Stimulated activated CD8-positive, alpha-beta memory T cell treated with anti-CD3 and anti-CD28 coated beads, Interleukin-12 subunit alpha, Interleukin-12 subunit beta, amount 100 ng/mL, for 4 hours (primary cell): ENCODE results near the gene MBTPS2.
"Not testable (repeated sequence)": the region's sequence is repeated elsewhere in the genome, so short reads cannot be mapped to it uniquely, and the experiment has no call there.

ENCODE experiments used
- DNase-seq: peaks from one replicate; pipeline ENCODE4 v3.0.0-alpha.2; 2020; ENCODE audit warnings: low read depth

The MBTPS2 gene

DNA sequence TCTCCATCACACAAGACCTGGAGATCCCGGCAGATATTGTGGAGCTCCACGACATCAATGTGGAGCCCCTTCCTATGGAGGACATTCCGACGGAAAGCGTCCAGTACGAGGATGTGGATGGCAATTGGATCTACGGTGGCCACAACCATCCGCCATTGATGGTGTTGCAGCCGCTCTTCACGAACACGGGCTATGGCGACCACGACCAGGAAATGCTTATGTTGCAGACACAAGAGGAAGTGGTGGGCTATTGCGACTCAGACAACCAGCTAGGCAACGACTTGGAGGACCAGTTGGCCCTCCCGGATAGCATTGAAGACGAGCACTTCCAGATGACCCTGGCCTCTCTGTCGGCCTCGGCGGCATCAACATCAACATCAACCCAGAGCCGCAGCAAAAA is 17.1 kb downstream of the MBTPS2 start:
- DNase-seq = no peak

DNA sequence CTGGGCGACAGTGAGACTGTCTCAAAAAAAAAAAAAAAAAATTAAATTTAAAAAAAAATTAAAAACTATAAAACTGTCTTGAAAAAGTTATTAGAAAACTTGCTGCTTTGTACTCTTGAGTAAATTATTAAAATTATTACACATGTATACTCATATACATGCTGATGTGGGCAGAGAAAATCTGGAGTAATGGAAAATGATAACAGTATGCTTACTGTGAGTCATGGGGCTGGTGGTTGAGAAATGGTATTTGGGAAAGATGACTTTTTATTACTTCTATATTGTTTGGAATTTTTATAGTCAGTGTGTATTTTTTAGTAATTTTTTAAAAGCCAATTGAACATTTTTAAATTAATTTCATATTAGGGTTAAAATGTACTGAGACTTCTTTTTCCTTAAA is 23.8 kb downstream of the MBTPS2 start:
- no peak for DNase-seq

DNA sequence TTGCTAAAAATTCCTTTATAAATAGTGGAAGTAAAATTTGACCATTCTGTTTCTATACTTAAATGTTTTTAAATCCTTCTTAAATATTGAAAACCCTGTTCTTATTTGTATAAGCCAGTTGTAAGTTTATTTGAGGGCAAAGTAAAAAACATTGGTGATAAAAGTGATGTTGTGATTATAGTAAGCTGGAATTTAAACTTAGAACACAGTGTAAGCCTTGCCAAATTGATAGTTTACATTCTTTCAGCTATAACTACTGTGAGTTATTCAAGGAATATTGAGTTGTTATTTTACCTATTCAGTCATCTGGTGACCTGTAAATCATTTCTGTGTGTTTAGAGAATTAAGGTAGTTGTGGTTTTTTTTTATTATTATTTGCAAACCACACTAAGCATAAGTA is 26.0 kb downstream of the MBTPS2 start:
- DNase-seq = no peak

DNA sequence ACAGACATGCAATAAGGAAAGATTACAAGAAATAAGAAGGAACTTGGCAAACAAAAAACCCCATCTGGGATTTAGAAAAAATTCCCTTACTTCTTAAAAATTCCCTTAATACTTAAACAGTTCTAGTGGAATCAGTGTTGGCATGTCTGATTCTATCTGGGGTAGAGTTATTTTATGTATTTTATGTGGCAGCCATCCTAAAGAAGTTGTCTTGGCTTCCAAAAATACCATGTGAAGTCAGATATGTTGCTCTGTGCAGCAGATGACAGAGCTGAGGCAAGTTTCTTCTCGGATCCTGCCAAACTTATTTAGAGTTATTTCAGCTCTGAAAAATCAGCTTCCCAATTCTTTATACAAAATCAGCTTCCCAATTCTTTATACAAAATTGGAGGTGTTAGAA is 31.1 kb downstream of the MBTPS2 start:
- no peak for DNase-seq

- DNase-seq = no peak
These were observed 33.8 kb downstream of the MBTPS2 start for GRCh38 chrX:21873063-21873775.

- DNase-seq = not testable (repeated sequence)
These were observed 34.8 kb downstream of the MBTPS2 start for GRCh38 chrX:21874182-21874581.

GRCh38 chrX:21875013-21875412 is 35.6 kb downstream of the MBTPS2 start:
- no peak for DNase-seq

DNA sequence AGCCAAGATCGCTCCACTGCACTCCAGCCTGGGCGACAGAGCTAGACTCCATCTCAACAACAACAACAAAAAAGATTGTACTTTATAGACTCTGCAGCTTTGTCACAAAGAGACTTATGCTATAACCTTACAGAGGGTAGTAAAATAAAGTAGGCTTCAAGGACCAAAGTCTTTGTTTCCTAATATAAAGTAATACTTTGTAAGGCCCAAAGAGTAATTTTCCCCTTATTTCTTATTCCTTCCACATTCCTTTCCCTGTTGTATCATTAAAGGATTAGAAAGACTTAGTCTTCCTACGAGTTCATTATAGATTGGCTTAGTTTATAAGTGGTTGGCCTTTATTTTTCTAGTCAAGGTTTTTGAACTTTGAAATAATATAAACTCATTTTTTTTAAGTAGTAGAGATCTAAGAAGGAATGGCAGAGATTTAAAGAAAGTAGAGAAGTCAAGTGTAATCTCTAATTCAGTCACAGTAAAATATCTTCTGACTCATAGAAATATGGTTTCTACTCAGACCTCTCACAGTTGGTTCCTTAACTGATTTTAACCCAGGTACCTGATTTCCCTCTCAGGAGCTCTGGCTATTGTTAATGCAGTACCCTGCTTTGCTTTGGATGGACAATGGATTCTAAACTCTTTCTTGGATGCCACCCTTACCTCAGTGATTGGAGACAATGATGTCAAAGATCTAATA is 42.6 kb downstream of the MBTPS2 start:
- DNase-seq = no peak

- no peak for DNase-seq
These were observed 43.8 kb downstream of the MBTPS2 start for GRCh38 chrX:21883258-21883657.

GRCh38 chrX:21885568-21885967 is 46.2 kb downstream of the MBTPS2 start:
- no peak for DNase-seq

- DNase-seq = no peak
These were observed 65.9 kb downstream of the MBTPS2 start for GRCh38 chrX:21905313-21905712.

- DNase-seq = no peak
These were observed 66.5 kb downstream of the MBTPS2 start for GRCh38 chrX:21905953-21906352.

DNA sequence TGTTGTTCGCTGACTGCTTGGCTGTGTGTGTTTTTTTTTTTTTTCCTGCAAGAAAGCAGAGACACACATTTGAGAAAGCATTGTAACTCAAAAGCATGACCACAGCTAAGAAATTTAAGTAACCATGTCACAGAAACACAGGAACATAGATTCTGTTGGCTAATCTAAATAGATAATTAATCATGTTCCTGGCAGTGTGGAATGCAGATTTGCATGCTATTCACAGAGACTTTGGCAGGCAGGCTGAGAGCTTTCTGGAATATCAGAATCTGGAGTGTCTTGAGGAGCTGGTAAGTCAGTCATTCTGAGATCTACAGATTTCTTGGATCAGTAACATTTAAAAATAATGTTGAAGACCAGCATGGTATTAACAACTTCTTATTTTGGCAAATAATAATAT is 67.8 kb downstream of the MBTPS2 start:
- DNase-seq = no peak

DNA sequence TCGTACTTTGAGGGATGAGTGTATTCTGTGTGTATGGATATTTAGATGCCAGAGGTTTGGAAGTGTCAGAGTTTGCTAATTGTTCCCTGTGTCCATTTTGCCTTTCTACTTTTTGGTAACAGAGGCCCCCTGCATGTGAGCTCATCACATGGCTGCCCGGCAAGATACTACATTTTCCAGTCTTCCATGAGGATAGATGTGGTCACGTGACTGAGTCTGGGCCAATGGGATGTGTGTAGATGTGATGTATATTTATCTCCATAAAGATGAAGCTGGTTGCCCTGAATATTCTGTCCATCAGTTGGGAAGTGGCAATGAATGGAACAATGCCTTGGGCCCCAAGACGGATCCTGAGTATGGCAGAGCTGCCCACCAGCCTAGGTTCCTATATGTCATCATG is 72.1 kb downstream of the MBTPS2 start:
- DNase-seq = no peak

- no peak for DNase-seq
These were observed 72.8 kb downstream of the MBTPS2 start for GRCh38 chrX:21912220-21912619.

- no peak for DNase-seq
These were observed 73.6 kb downstream of the MBTPS2 start for GRCh38 chrX:21912989-21913388.

- no peak for DNase-seq
These were observed 86.7 kb downstream of the MBTPS2 start for GRCh38 chrX:21926116-21926515.

DNA sequence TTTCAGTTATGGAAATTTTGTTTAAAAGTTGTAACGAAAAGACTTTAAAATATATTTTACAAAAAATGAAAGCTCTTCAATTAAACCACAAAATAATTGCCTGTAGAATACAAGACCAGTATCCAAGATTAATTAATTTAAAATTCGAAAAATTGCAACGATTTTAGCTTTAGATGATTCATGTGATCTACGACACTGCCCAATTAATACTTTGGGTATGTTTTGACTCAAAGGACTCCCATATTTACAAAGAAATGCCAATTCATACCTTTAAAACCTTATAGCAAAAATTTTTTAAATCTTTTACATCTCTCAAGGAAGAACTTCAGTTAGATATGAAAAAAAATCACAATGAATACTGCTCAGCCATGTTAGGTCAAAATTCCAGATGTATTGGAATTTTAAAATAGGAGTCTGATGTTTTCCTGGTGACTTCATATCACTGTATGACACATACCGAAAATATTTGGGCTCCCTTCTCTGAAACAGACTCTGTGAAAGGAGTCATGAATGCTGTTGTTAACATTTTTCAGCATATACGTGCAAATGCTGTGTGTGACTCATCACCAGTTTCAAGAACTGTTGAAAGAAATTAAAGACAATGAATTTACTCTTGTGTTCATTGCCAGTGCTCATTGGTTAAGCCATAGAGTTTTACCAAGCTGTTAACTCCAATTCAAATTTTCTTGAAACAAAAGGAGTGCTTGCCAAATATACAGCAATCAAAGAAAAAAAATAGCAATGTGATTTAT is 87.3 kb downstream of the MBTPS2 start:
- no peak for DNase-seq

DNA sequence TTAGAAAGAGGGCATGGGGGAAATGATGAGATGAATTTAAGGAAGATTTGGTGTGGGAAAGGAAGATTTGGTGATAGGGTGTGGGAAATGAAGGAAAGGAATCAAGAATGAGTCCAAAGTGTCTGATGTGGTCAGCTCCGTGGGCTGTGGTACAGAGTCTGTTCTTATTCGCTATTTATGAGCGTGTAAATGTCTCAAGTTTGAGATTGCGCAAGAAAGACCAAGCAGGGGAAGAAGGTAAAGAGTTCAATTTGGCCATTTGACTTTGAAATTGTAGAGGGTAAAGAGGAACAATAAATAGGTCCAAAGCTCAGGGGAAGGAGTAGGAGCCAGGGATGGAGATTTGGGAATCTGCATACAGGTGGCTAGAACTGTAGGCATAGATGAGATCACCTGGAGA is 89.8 kb downstream of the MBTPS2 start:
- DNase-seq = no peak

GRCh38 chrX:21930986-21931385 is 91.6 kb downstream of the MBTPS2 start:
- DNase-seq = no peak

DNA sequence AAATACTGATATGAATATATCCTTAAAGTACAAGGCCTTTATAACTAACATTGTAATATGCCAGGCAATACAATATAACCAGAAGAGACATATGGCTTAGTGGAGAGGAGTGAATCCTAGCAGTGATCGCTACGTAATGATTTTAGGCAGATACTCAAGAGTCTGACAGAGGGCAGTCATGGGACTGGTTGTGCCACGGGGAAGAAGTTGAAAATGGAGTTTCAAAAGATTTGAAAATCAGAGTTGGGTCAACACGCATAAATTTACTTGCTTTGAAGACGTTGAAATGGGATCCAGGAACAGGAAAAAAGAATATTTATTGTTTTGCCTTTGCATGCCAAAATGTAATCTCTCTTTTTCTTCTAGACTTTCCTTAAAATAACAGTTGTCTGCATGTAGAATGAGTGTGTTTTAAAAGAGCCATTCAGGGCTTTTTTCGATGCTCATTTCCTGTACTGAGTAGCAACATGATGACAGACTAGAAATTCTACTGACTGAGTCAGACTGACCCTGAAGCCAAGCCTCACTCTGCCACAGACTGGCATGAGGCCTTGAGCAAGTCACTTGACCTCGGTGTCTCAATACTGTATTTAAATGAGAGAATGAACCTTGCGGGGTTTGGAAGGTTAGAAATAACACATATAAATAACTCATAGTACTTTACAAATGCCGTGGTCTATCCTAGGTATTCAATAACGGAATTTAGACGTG is 93.0 kb downstream of the MBTPS2 start:
- no peak for DNase-seq

GRCh38 chrX:21933077-21933476 is 93.7 kb downstream of the MBTPS2 start:
- DNase-seq = no peak

DNA sequence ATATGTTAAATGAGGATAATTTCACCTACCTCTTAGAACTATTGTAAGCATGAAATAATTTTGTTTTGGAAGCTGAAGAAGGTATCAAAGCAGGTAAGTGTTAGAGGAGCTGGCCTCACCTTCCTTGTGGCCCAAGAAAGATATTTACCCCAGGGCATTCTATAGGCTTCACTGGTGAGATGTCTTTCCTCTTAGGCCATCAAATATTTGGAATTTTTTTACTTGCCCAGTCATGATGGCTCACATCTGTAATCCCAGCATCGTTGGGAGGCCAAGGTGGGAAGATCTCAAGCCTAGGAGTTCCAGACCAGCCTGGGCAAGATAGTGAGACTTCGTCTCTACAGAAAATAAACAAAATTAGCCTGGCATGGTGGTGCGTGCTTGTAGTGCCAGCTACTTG is 95.0 kb downstream of the MBTPS2 start:
- no peak for DNase-seq
